IMR-90 (cell line): ENCODE results near the gene DAD1. TPM values are rescaled to one million over a fixed set of nuclear protein-coding genes. Genes with fewer than 3 reads are reported as not detected.

Experiments used
- ATAC-seq: fragments of 200-7000 bp; cut with Tn5 transposase; 2 replicates; pipeline ENCODE4 v1.9.1; 2020; ENCODE audit warnings: low read depth, mild to moderate bottlenecking, moderate library complexity
- BruUV-seq: library from RNA; stranded (reverse); fragments of 400-500 nt; replicated peaks from 2 replicates; lab custom pipeline; 2021; lab: Mats Ljungman, UMichigan
- CTCF ChIA-PET: fragments of 300-600 bp; formaldehyde crosslinking; extraction: SDS; loops from one replicate; lab custom pipeline; 2021; ENCODE audit warnings: antibody characterized with exemption; lab: Yijun Ruan, JAX
- POLR2A ChIA-PET: fragments of 300-600 bp; sonication (Branson Sonifier 250); formaldehyde crosslinking; loops from one replicate; lab custom pipeline; 2022; ENCODE audit warnings: antibody characterized with exemption; ENCODE audit not compliant: unreplicated experiment; lab: Charles Lee
- DNase-seq: peaks from one replicate; pipeline ENCODE4 v3.0.0; 2013
- H2AFZ ChIP-seq: replicated peaks from 2 replicates; pipeline ENCODE3; 2013; ENCODE audit warnings: low read length, mild to moderate bottlenecking; ENCODE audit not compliant: poor library complexity
- H2AK5ac ChIP-seq: 2 replicates; pipeline ENCODE4 v1.6.1; 2013; ENCODE audit warnings: low read depth, low read length, inconsistent platforms
- H2AK9ac ChIP-seq: replicated peaks from 2 replicates; pipeline ENCODE3; 2013; ENCODE audit warnings: mild to moderate bottlenecking, low read depth, low read length, moderate library complexity; ENCODE audit not compliant: poor library complexity
- H2BK120ac ChIP-seq: 2 replicates; pipeline ENCODE4 v1.6.1; 2013; ENCODE audit warnings: low read depth, low read length, inconsistent platforms
- H2BK15ac ChIP-seq: 3 replicates; pipeline ENCODE4 v1.6.1; 2013; ENCODE audit warnings: low read depth, low read length, inconsistent platforms
- H2BK20ac ChIP-seq: 2 replicates; pipeline ENCODE4 v1.6.1; 2013; ENCODE audit warnings: low read depth, mild to moderate bottlenecking, inconsistent platforms, low read length, moderate library complexity
- H2BK5ac ChIP-seq: 2 replicates; pipeline ENCODE4 v1.6.1; 2013; ENCODE audit warnings: mild to moderate bottlenecking, low read depth, low read length, inconsistent platforms; ENCODE audit not compliant: poor library complexity, severe bottlenecking
- H3K14ac ChIP-seq: replicated peaks from 2 replicates; pipeline ENCODE4 v1.6.1; 2013; ENCODE audit warnings: low read depth, low read length, inconsistent platforms
- H3K18ac ChIP-seq: 2 replicates; pipeline ENCODE4 v1.6.1; 2013; ENCODE audit warnings: low read depth, low read length, control low read depth
- H3K23ac ChIP-seq: 2 replicates; pipeline ENCODE4 v1.6.1; 2013; ENCODE audit warnings: low read depth, low read length, inconsistent platforms
- H3K27ac ChIP-seq: 2 replicates; pipeline ENCODE4 v1.5.1; 2013; ENCODE audit warnings: mild to moderate bottlenecking, control low read depth, low read length; ENCODE audit not compliant: insufficient read depth
- H3K27me3 ChIP-seq: 2 replicates; pipeline ENCODE4 v1.6.1; 2013; ENCODE audit warnings: low read length; ENCODE audit not compliant: control insufficient read depth, insufficient read depth
- H3K36me3 ChIP-seq: 2 replicates; pipeline ENCODE4 v1.6.1; 2013; ENCODE audit warnings: low read length, mixed read lengths; ENCODE audit not compliant: control insufficient read depth, insufficient read depth
- H3K4ac ChIP-seq: 2 replicates; pipeline ENCODE4 v1.6.1; 2013; ENCODE audit warnings: low read depth, low read length, inconsistent platforms
- H3K4me1 ChIP-seq: 2 replicates; pipeline ENCODE4 v1.6.1; 2013; ENCODE audit warnings: low read length, mixed read lengths; ENCODE audit not compliant: control insufficient read depth, insufficient read depth
- H3K4me2 ChIP-seq: 2 replicates; pipeline ENCODE4 v1.6.1; 2013; ENCODE audit warnings: low read depth, mild to moderate bottlenecking, control low read depth, low read length, moderate library complexity
- H3K4me3 ChIP-seq: 2 replicates; pipeline ENCODE4 v1.5.1; 2013; ENCODE audit warnings: low read depth, mild to moderate bottlenecking, control low read depth, low read length, moderate library complexity; ENCODE audit not compliant: insufficient read depth
- H3K56ac ChIP-seq: 2 replicates; pipeline ENCODE4 v1.6.1; 2013; ENCODE audit warnings: low read length, inconsistent platforms; ENCODE audit not compliant: insufficient read depth; ENCODE audit errors: extremely low read depth
- H3K79me1 ChIP-seq, 2 experiments: 2 replicates each; pipeline ENCODE4 v1.6.1; 2013; ENCODE audit warnings: low read length in 2 of 2, inconsistent platforms in 1 of 2, low read depth in 1 of 2
- H3K9ac ChIP-seq: 2 replicates; pipeline ENCODE4 v1.6.1; 2013; ENCODE audit warnings: low read depth, low read length, control low read depth
- H3K9me1 ChIP-seq: 2 replicates; pipeline ENCODE4 v1.6.1; 2013; ENCODE audit warnings: low read length, inconsistent platforms; ENCODE audit not compliant: insufficient read depth
- H3K9me3 ChIP-seq: 2 replicates; pipeline ENCODE4 v1.6.1; 2013; ENCODE audit warnings: low read length; ENCODE audit not compliant: control insufficient read depth, insufficient read depth
- H4K20me1 ChIP-seq: 2 replicates; pipeline ENCODE4 v1.6.1; 2013; ENCODE audit warnings: low read length, inconsistent platforms; ENCODE audit not compliant: insufficient read depth
- H4K5ac ChIP-seq: 2 replicates; pipeline ENCODE4 v1.6.1; 2013; ENCODE audit warnings: mild to moderate bottlenecking, low read depth, low read length, control low read depth
- H4K8ac ChIP-seq, 2 experiments: 2 replicates each; pipeline ENCODE4 v1.6.1; 2013; ENCODE audit warnings: low read depth in 2 of 2, low read length in 2 of 2, control low read depth in 1 of 2, inconsistent platforms in 1 of 2
- H4K91ac ChIP-seq: 2 replicates; pipeline ENCODE4 v1.6.1; 2013; ENCODE audit warnings: low read depth, low read length, inconsistent platforms; ENCODE audit not compliant: insufficient read depth
- CHD1 ChIP-seq: IDR thresholded peaks from 2 replicates; pipeline ENCODE4 v1.6.1; 2012; ENCODE audit warnings: low read depth, low read length, improper control_type of control experiment
- CTCF ChIP-seq: conservative IDR thresholded peaks from 2 replicates; pipeline ENCODE4 v1.5.1; 2012; ENCODE audit warnings: mild to moderate bottlenecking, low read depth, low read length, improper control_type of control experiment
- MAZ ChIP-seq: IDR thresholded peaks from 2 replicates; pipeline ENCODE4 v1.6.1; 2012; ENCODE audit warnings: low read depth, mild to moderate bottlenecking, low read length, improper control_type of control experiment, moderate library complexity, borderline replicate concordance
- MXI1 ChIP-seq: IDR thresholded peaks from 2 replicates; pipeline ENCODE4 v1.6.1; 2012; ENCODE audit warnings: low read depth, mild to moderate bottlenecking, low read length, moderate library complexity, borderline replicate concordance
- RCOR1 ChIP-seq: IDR thresholded peaks from 2 replicates; pipeline ENCODE4 v1.6.1; 2012; ENCODE audit warnings: mild to moderate bottlenecking, low read length, improper control_type of control experiment; ENCODE audit not compliant: insufficient replicate concordance
- USF2 ChIP-seq: fragments of 150-350 bp; IDR thresholded peaks from 2 replicates; pipeline ENCODE4 v1.6.1; 2017; ENCODE audit warnings: mild to moderate bottlenecking, antibody characterized with exemption, low read length, low read depth
- WGBS, 2 experiments: methylation state at CpG; one replicate each; pipeline versions ENCODE4 v1.1.5 to v1.1.7; 2013; ENCODE audit warnings: missing lambda C conversion rate in 2 of 2; ENCODE audit not compliant: insufficient read length in 1 of 2; ENCODE audit errors: extremely low coverage in 2 of 2; 5-methylcytosine and 5-hydroxymethylcytosine counted together
- dilution Hi-C: fragments of 300-500 bp; cut with HindIII; formaldehyde crosslinking; loops from one replicate; pipeline ENCODE4 v1.14.3; 2018; ENCODE audit warnings: low sequenced_read_pairs; ENCODE audit not compliant: unreplicated experiment
- in situ Hi-C: fragments of 300-500 bp; cut with MboI; formaldehyde crosslinking; loops from 3 replicates; pipeline ENCODE4 v1.14.3; 2019; ENCODE audit warnings: low sequenced_read_pairs, inconsistent platforms, mixed read lengths
- intact Hi-C: fragments of 100-400 bp; cut with micrococcal nuclease; formaldehyde crosslinking; loops from 2 replicates; pipeline ENCODE4 v1.10.0; 2022
- polyA plus RNA-seq, 3 experiments: library from polyadenylated mRNA; depleted of rRNA; stranded (reverse); fragments of >200 nt; gene quantifications; 2 replicates each; pipeline ENCODE4 v1.2.3, GENCODE V29; 2012; ENCODE audit warnings: low replicate concordance in 1 of 3
- total RNA-seq: library from RNA; depleted of rRNA; stranded (reverse); fragments of >200 nt; gene quantifications from 2 replicates; pipeline ENCODE4 v1.2.3, GENCODE V29; 2012

DAD1 gene
- total and polyA plus RNA-seq, 2 of the 4 experiments (the other 2 are of a cell fraction) = 396 to 496 TPM

- in situ Hi-C loops (loop anchor here (25.0 kb wide), 1 partner anchor 775 kb away; the partner anchor contains the start of genes BCL2L2, PABPN1 and PPP1R3E), intact Hi-C loops (loop anchor here (10.0 kb wide), 1 partner anchor 343 kb away; no protein-coding TSS in a partner anchor), dilution Hi-C loops (no loop called here)
- H2AK9ac ChIP-seq = peak overlapping the region; percentile 78
- peak overlapping the region; percentile 86 for H4K5ac ChIP-seq
- H3K9me1 ChIP-seq = peaks cover 10% of the 10 kb centered on the region
- H3K23ac ChIP-seq = peak overlapping the region; percentile 77
- H2BK20ac ChIP-seq = peak overlapping the region; percentile 100
- DNase-seq = no peak
- CTCF ChIA-PET = interaction anchor here (1.1 to 1.3 kb wide), 2 partner anchors 13 to 147 kb away, joined by 3 read pairs; no protein-coding TSS in a partner anchor
- H4K8ac ChIP-seq = peak overlapping the region; percentile 56 to 94
- H3K4ac ChIP-seq = peak overlapping the region; percentile 89
- H4K20me1 ChIP-seq = no peaks in the 10 kb centered on the region
- no peak overlapping the region for H3K4me3 ChIP-seq
- H3K14ac ChIP-seq = peak overlapping the region; percentile 81
- no peak overlapping the region for H2AFZ ChIP-seq
- no peak overlapping the region for H3K4me2 ChIP-seq
- no peak overlapping the region for H3K9ac ChIP-seq
- H3K4me1 ChIP-seq = peaks cover 12% of the 10 kb centered on the region
- WGBS, 2 experiments = 100% methylated on average over 1 of the region's 8 CpGs; no CpG with 5 or more reads in 1 of the 2 experiments
- peak overlapping the region; percentile 90 for H4K91ac ChIP-seq
- H2AK5ac ChIP-seq = peak overlapping the region; percentile 89
- BruUV-seq = no TSS peak
- peak overlapping the region; percentile 84 for H2BK5ac ChIP-seq
- no peaks in the 10 kb centered on the region for H3K79me1 ChIP-seq
- POLR2A ChIA-PET = no interaction called here
- peak; percentile 12 for ATAC-seq
- no peaks in the 10 kb centered on the region for H3K27me3 ChIP-seq
- peak overlapping the region; percentile 82 for H3K27ac ChIP-seq
- H2BK120ac ChIP-seq = peak overlapping the region; percentile 97
- peak overlapping the region; percentile 38 for H2BK15ac ChIP-seq
- no peaks in the 10 kb centered on the region for H3K36me3 ChIP-seq
- H3K56ac ChIP-seq = peak overlapping the region; percentile 64; the same call in 1 of the 2 replicates
- H3K18ac ChIP-seq = peak overlapping the region; percentile 92
- no peaks in the 10 kb centered on the region for H3K9me3 ChIP-seq
- TF ChIP-seq CHD1 (no peak), MXI1 (no peak), RCOR1 (no peak), USF2 (no peak), MAZ (no peak), CTCF (no peak)
Measured at GRCh38 chr14:22537436-22538310, 51.4 kb downstream of the DAD1 start.
